HepG2 (cell line): ENCODE results near the gene AJUBA. TPM values are rescaled to one million over a fixed set of nuclear protein-coding genes. Genes with fewer than 3 reads are reported as not detected.

Source experiments
- AKAP8 ChIP-seq: sonication (generic); formaldehyde crosslinking; IDR thresholded peaks from 2 replicates; pipeline ENCODE4 v1.5.1; 2020; ENCODE audit warnings: mild to moderate bottlenecking, missing genetic modification reagents
- ESRRA ChIP-seq: sonication (generic); formaldehyde crosslinking; IDR thresholded peaks from 2 replicates; pipeline ENCODE4 v1.5.1; 2020; ENCODE audit warnings: mild to moderate bottlenecking, low read depth, missing genetic modification reagents
- SNAPC2 ChIP-seq: sonication (generic); formaldehyde crosslinking; IDR thresholded peaks from 2 replicates; pipeline ENCODE4 v1.8.1; 2022; ENCODE audit warnings: mild to moderate bottlenecking, missing genetic modification reagents
- ZNF350 ChIP-seq: sonication (generic); formaldehyde crosslinking; IDR thresholded peaks from 2 replicates; pipeline ENCODE4 v1.4.0; 2020; ENCODE audit warnings: mild to moderate bottlenecking, low read depth, missing genetic modification reagents, borderline replicate concordance
- ZNF550 ChIP-seq: sonication (generic); formaldehyde crosslinking; IDR thresholded peaks from 2 replicates; pipeline ENCODE4 v1.4.0; 2020; ENCODE audit warnings: mild to moderate bottlenecking, missing genetic modification reagents, borderline replicate concordance
- ZNF713 ChIP-seq: sonication (generic); formaldehyde crosslinking; IDR thresholded peaks from 2 replicates; pipeline ENCODE4 v1.4.0; 2020; ENCODE audit warnings: mild to moderate bottlenecking, missing genetic modification reagents
- polyA plus RNA-seq, 8 experiments: library from polyadenylated mRNA; depleted of rRNA in 3 of 8; stranded (reverse) in 7 of 8; unstranded in 1 of 8; fragments of >200 nt; fragmentation: Illumina TruSeq in 4 of 8; extraction: Trizol in 4 of 8; gene quantifications; 2 replicates each; pipeline versions ENCODE4 v1.2.1 to v1.2.3, GENCODE V29; 2011 to 2016; ENCODE audit warnings: low read depth in 4 of 8, missing spikeins in 1 of 8, mixed read lengths in 1 of 8; ENCODE audit not compliant: insufficient read depth in 1 of 8
- total RNA-seq, 5 experiments: library from RNA; depleted of rRNA; stranded (reverse); fragments of >200 nt; fragmentation: Illumina TruSeq; extraction: Trizol; gene quantifications; 2 replicates each; pipeline ENCODE4 v1.2.3, GENCODE V29; 2016; ENCODE audit warnings: low read depth in 1 of 5
- TF ChIP-seq, protein P1 (sequence below): sonication (generic); formaldehyde crosslinking; IDR thresholded peaks from 2 replicates; pipeline ENCODE4 v1.8.0; 2023; ENCODE audit warnings: mild to moderate bottlenecking, missing genetic modification reagents
- TF ChIP-seq, protein P2 (sequence below): sonication (generic); formaldehyde crosslinking; IDR thresholded peaks from 2 replicates; pipeline ENCODE4 v1.4.0; 2020; ENCODE audit warnings: missing genetic modification reagents
- TF ChIP-seq, protein P3 (sequence below): sonication (generic); formaldehyde crosslinking; IDR thresholded peaks from 2 replicates; pipeline ENCODE4 v1.9.0; 2021; ENCODE audit warnings: missing genetic modification reagents, borderline replicate concordance

AJUBA gene
- total and polyA plus RNA-seq, 2 of the 13 experiments (the other 11 are each of a cell fraction or from before 2014, with no cell fraction given), result 157 to 241 TPM

DNA sequence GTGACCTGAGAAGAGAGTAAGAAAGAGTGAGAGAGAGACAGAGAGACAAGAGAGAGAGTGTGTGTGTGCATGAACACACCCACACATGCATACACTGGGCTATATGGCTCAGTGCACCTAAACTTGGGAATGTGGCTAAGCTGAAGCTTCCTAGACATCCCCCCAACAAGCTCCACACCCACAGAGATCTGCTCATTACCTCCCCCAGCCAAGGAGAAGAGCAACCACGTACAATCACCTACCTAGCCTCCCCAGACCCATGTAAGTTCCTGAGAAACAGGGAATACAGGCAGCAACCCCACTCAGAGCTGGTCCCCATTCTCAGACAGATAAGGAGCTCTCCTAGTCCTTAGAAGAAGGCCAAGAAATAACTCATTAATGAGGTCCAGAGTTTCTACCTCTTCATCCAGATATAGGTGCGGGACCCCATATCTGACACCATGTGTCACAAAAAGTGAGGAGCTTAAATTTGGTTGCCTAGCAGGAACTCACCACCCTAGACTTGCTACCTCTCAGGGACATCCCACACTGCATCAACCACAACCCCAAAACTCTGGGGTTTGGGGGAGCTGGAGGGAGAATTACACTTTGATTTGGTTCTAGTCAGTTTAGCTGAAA lies 9.9 kb downstream of the AJUBA start (continued):
- TF ChIP-seq ZNF350 (CRISPR knock-in tag) (0 out of 2 replicates have a peak, but pooled peaks have one; percentile 10), ZNF713 (no peak), AKAP8 (CRISPR knock-in tag) (0 out of 2 replicates have a peak, but pooled peaks have one; percentile 62), SNAPC2 (CRISPR knock-in tag) (no peak), ESRRA (no peak), ZNF550 (CRISPR knock-in tag) (0 out of 2 replicates have a peak, but pooled peaks have one; percentile 16)
- TF ChIP-seq, protein P1, sequence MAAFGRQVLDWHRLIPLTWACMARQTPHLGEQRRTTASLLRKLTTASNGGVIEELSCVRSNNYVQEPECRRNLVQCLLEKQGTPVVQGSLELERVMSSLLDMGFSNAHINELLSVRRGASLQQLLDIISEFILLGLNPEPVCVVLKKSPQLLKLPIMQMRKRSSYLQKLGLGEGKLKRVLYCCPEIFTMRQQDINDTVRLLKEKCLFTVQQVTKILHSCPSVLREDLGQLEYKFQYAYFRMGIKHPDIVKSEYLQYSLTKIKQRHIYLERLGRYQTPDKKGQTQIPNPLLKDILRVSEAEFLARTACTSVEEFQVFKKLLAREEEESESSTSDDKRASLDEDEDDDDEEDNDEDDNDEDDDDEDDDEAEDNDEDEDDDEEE, result no peak
- TF ChIP-seq, protein P2, sequence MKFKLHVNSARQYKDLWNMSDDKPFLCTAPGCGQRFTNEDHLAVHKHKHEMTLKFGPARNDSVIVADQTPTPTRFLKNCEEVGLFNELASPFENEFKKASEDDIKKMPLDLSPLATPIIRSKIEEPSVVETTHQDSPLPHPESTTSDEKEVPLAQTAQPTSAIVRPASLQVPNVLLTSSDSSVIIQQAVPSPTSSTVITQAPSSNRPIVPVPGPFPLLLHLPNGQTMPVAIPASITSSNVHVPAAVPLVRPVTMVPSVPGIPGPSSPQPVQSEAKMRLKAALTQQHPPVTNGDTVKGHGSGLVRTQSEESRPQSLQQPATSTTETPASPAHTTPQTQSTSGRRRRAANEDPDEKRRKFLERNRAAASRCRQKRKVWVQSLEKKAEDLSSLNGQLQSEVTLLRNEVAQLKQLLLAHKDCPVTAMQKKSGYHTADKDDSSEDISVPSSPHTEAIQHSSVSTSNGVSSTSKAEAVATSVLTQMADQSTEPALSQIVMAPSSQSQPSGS (CRISPR knock-in tag), result no peak
- TF ChIP-seq, protein P3, sequence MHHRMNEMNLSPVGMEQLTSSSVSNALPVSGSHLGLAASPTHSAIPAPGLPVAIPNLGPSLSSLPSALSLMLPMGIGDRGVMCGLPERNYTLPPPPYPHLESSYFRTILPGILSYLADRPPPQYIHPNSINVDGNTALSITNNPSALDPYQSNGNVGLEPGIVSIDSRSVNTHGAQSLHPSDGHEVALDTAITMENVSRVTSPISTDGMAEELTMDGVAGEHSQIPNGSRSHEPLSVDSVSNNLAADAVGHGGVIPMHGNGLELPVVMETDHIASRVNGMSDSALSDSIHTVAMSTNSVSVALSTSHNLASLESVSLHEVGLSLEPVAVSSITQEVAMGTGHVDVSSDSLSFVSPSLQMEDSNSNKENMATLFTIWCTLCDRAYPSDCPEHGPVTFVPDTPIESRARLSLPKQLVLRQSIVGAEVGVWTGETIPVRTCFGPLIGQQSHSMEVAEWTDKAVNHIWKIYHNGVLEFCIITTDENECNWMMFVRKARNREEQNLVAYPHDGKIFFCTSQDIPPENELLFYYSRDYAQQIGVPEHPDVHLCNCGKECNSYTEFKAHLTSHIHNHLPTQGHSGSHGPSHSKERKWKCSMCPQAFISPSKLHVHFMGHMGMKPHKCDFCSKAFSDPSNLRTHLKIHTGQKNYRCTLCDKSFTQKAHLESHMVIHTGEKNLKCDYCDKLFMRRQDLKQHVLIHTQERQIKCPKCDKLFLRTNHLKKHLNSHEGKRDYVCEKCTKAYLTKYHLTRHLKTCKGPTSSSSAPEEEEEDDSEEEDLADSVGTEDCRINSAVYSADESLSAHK (CRISPR knock-in tag), result no peak
